GM21526 (cell line): Measurements from ENCODE around the gene SELENOT.
"Not testable (repeated sequence)": the region's sequence is repeated elsewhere in the genome, so short reads cannot be mapped to it uniquely, and the experiment has no call there.

Experiments used
- ATAC-seq: cut with Tn5 transposase; IDR thresholded peaks from one replicate; pipeline ENCODE4 v1.9.1; 2021; ENCODE audit warnings: moderate library complexity; ENCODE audit not compliant: unreplicated experiment, low FRiP score

SELENOT gene

GRCh38 chr3:150603153-150603979 is at the start of gene SELENOT:
Gene SELENOT (plus strand): TSS chr3:150603321. CDS start chr3:150603363, 42 bp downstream.
- peak; percentile 57 for ATAC-seq

GRCh38 chr3:150555859-150556436 is 47.2 kb upstream of the SELENOT start:
- ATAC-seq = no peak

- ATAC-seq = no peak
These were observed 46.3 kb upstream of the SELENOT start for GRCh38 chr3:150556792-150557191.

- no peak for ATAC-seq
These were observed 45.4 kb upstream of the SELENOT start for GRCh38 chr3:150557725-150558124.

- ATAC-seq = no peak
These were observed 38.9 kb upstream of the SELENOT start for GRCh38 chr3:150564243-150564642.

GRCh38 chr3:150567328-150567727 is 35.8 kb upstream of the SELENOT start:
- no peak for ATAC-seq

- no peak for ATAC-seq
These were observed 25.3 kb upstream of the SELENOT start for GRCh38 chr3:150577855-150578254.

- ATAC-seq = no peak
These were observed 21.9 kb upstream of the SELENOT start for GRCh38 chr3:150581174-150581573.

GRCh38 chr3:150582620-150583019 is 20.5 kb upstream of the SELENOT start:
- ATAC-seq = peak; percentile 68

GRCh38 chr3:150583028-150583427 is 20.1 kb upstream of the SELENOT start:
- ATAC-seq = peak; percentile 54

GRCh38 chr3:150588027-150588830 is 14.9 kb upstream of the SELENOT start:
- no peak for ATAC-seq

- ATAC-seq = no peak
These were observed 13.4 kb upstream of the SELENOT start for GRCh38 chr3:150589759-150590158.

GRCh38 chr3:150594150-150594549 is 9.0 kb upstream of the SELENOT start:
- ATAC-seq = no peak

GRCh38 chr3:150597646-150598045 is 5.5 kb upstream of the SELENOT start:
- ATAC-seq = no peak

GRCh38 chr3:150599611-150600297 is 3.4 kb upstream of the SELENOT start:
- no peak for ATAC-seq

GRCh38 chr3:150600647-150601530 is 2.2 kb upstream of the SELENOT start:
- ATAC-seq = not testable (repeated sequence)

- ATAC-seq = peak; percentile 14
These were observed 532 bp upstream of the SELENOT start for GRCh38 chr3:150602426-150603152.

- ATAC-seq = peak; percentile 0
These were observed 829 bp downstream of the SELENOT start for GRCh38 chr3:150603980-150604319.

- no peak for ATAC-seq
These were observed 3.0 kb downstream of the SELENOT start for GRCh38 chr3:150605998-150606641.
